AG10803 (cell line): ENCODE measurements around the gene TENT4A.

ENCODE experiments used
- DNase-seq: peaks from one replicate; pipeline ENCODE4 v3.0.0; 2010; ENCODE audit warnings: low read depth
- H3K4me3 ChIP-seq: 2 replicates; pipeline ENCODE4 v1.5.1; 2011; ENCODE audit warnings: mild to moderate bottlenecking, low read length, control low read depth
- TF ChIP-seq, protein P1 (sequence below): conservative IDR thresholded peaks from 2 replicates; pipeline ENCODE4 v1.5.1; 2011; ENCODE audit warnings: mild to moderate bottlenecking, low read length, control low read depth, inconsistent platforms

TENT4A gene

DNA sequence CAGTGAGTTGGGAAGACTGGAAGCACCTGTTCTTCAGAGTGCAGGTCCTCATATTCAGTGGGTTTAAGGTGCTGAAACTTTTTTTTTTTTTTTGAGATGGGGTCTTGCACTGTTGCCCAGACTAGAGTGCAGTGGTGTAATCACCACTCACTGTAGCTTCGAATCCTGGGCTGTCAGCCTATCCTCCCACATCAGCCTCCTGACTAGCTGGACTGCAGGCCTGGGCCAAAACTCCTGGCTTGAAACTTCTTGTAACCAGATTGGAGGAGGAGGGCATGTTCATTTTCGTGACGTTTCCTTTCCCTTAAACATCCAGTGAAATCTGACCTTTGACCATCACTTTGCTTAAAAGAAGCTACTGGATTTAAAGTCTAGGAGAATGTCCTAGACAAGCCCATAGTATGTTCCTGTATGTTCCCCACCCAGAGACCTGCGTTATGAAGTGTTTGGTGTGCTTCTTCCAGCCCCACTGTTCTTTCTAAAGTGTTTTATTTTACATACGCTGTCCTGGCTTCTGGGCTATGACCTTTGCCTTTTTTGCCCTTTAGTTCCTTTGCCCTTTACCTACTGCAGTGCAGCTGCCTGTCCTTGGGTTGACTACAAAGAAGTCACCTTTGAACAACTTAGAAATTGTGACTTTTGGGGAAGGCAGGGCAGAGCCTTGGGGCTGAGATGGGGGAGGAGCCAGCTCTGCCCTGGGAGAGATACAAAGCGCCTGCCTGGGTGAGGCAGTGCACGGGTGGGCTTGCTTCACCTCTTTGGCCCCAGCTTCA lies 18.4 kb downstream of the TENT4A start:
- TF ChIP-seq, protein P1, sequence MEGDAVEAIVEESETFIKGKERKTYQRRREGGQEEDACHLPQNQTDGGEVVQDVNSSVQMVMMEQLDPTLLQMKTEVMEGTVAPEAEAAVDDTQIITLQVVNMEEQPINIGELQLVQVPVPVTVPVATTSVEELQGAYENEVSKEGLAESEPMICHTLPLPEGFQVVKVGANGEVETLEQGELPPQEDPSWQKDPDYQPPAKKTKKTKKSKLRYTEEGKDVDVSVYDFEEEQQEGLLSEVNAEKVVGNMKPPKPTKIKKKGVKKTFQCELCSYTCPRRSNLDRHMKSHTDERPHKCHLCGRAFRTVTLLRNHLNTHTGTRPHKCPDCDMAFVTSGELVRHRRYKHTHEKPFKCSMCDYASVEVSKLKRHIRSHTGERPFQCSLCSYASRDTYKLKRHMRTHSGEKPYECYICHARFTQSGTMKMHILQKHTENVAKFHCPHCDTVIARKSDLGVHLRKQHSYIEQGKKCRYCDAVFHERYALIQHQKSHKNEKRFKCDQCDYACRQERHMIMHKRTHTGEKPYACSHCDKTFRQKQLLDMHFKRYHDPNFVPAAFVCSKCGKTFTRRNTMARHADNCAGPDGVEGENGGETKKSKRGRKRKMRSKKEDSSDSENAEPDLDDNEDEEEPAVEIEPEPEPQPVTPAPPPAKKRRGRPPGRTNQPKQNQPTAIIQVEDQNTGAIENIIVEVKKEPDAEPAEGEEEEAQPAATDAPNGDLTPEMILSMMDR: no peak
- no peak overlapping the region; the same call in 1 of the 2 replicates for H3K4me3 ChIP-seq
- peak; percentile 10 for DNase-seq

GRCh38 chr5:6732634-6733410 lies 19.6 kb downstream of the TENT4A start:
- peak overlapping the region; percentile 27 for H3K4me3 ChIP-seq
- TF ChIP-seq, protein P1: no peak
- peak; percentile 68 for DNase-seq

GRCh38 chr5:6733411-6734242 lies 20.4 kb downstream of the TENT4A start:
- H3K4me3 ChIP-seq: no peak overlapping the region
- TF ChIP-seq, protein P1: no peak
- peak; percentile 69 for DNase-seq

GRCh38 chr5:6734243-6734700 lies 21.0 kb downstream of the TENT4A start:
- peak; percentile 20 for DNase-seq
- H3K4me3 ChIP-seq: no peak overlapping the region
- TF ChIP-seq, protein P1: no peak

DNA sequence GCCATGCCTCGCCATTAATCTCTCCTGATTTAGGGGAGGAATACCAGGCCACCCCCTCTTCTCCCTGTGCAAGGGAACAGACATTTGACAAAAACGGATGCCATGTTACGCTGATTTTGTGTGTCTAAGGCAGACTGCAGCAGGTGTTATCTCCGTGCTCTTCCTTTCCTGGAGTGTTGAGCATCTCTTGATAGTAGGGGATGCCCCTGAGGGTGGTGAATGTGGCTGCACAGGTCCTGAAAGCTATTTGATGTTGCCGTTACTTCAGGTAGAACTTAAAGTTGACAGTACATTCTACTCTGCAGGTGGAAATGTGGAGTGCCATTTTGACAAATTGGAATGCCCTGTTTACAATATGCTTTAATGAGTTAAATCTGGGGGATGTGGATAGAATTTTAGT lies 21.5 kb downstream of the TENT4A start:
- no peak overlapping the region for H3K4me3 ChIP-seq
- no peak for DNase-seq
- TF ChIP-seq, protein P1: no peak

GRCh38 chr5:6736106-6736505 lies 22.9 kb downstream of the TENT4A start:
- TF ChIP-seq, protein P1: no peak
- no peak overlapping the region for H3K4me3 ChIP-seq
- no peak for DNase-seq
